ENCODE data around the gene INPP1. TPM values are rescaled to one million over a fixed set of nuclear protein-coding genes. Genes with fewer than 3 reads are reported as not detected.
"Not testable (repeated sequence)": the region's sequence is repeated elsewhere in the genome, so short reads cannot be mapped to it uniquely, and the experiment has no call there.

INPP1 gene
- total RNA-seq, 3 donors from 2014 or later, result 3.6 to 4.3 (median 3.6) TPM

GRCh38 chr2:190320696-190321095, 22.7 kb upstream of the INPP1 start:
- Mint-ChIP-seq H3K36me3 (ENCODE audit: insufficient read depth) (peaks cover 3% of the 10 kb centered on the region), H3K4me1 (ENCODE audit: low read depth) (peaks cover 46% of the 10 kb centered on the region)
- no peak for DNase-seq

DNA sequence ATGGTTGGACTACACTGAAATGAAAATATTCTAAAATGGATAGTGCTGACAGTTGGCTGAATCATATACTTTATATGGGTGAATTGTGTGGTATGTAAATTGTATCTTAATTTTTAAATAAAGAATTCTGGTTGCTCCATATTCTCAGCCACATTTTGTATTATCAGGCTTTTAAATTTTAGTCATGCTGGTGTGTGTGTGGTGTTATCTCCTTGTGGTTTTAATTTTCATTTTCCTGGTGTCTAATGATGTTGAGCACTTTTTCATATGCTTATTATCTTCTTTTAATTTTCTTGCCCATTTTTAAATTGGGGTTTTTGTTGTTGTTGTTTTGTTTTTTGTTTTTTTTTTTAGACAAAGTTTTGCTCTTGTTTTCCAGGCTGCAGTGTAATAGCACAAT, 20.0 kb upstream of the INPP1 start:
- Mint-ChIP-seq H3K4me1 (ENCODE audit: low read depth) (peaks cover 25% of the 10 kb centered on the region), H3K4me3 (no peak overlapping the region), H3K36me3 (ENCODE audit: insufficient read depth) (no peaks in the 10 kb centered on the region), H3K9me3 (no peaks in the 10 kb centered on the region), H3K27me3 (ENCODE audit: low read depth) (peaks cover 16% of the 10 kb centered on the region)
- ATAC-seq (no peak), DNase-seq (no peak)

More at GRCh38 chr2:190320696-190321095, 22.7 kb upstream of the INPP1 start:
- Mint-ChIP-seq H3K9me3 (no peaks in the 10 kb centered on the region), H3K27me3 (ENCODE audit: low read depth) (peaks cover 3% of the 10 kb centered on the region), H3K4me3 (peak overlapping the region; percentile 98)
- ATAC-seq, result peak; percentile 44 to 54

GRCh38 chr2:190325588-190325987, 17.8 kb upstream of the INPP1 start:
- DNase-seq (no peak), ATAC-seq (no peak)
- peaks cover 29% of the 10 kb centered on the region for H3K27me3 Mint-ChIP-seq (ENCODE audit: low read depth)
- no peak overlapping the region for H3K4me3 Mint-ChIP-seq
- H3K4me1 Mint-ChIP-seq (ENCODE audit: low read depth), result peaks cover 8% of the 10 kb centered on the region
- no peaks in the 10 kb centered on the region for H3K36me3 Mint-ChIP-seq (ENCODE audit: insufficient read depth)
- no peaks in the 10 kb centered on the region for H3K9me3 Mint-ChIP-seq

DNA sequence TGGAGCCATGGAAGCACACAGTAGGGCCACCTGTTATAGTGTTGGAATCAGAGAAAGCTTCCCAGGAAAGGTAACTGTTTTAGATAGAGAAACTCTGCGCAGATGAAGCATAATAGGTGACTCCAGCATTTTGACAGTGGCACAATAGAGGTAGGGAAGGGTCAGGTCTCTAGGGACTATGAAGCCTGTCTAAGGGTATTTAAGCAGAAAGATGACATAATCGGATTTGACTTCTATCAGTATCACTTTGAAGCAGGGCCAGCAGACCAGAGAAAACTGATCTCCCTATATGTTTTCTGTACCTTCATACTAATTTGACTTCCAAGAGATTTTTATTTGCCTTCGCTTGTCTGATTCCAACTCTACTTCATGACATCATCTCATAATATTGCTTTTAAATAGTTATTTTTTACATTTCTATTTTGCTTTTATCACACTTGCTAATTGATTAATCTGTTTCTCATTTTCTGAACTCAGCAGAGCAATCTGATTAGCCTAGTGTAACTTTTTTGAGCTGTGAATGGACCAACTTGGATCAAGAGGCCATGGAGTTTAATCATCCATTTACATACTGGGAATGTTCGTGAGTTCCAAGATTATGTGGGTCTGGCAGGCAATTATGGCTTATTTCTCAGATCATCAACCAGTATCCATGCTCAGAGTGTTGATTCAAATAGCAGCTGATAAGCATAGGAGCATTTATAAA, 15.4 kb upstream of the INPP1 start:
- no peaks in the 10 kb centered on the region for H3K4me1 Mint-ChIP-seq (ENCODE audit: low read depth)
- peaks cover 32% of the 10 kb centered on the region for H3K27me3 Mint-ChIP-seq (ENCODE audit: low read depth)
- ATAC-seq, result no peak

DNA sequence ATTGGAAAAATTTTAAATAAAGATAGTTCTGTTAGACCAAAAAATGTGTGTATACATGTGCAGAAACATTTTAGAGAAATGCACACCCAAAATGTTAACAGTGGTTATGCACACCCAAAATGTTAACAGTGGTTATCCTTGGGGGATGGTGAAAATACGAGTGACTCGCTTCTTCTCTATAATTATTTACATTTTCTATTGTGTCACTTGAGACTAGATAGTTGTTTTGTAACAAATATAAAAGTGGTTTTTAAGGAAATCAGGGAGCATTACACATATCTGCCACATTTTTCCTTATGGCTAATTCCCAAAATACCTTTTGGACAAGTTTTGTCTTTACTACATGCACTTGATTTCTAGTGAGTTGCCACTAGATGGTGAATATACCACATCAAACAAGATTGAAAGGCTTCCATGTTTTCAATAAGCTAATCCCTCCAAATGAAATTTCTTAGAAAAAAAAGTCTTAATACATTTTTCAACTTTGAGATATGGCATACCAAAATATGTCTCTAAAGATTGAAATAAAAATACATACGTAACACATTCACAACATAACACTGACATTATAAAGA, 14.7 kb upstream of the INPP1 start:
- DNase-seq, result no peak
- peaks cover 32% of the 10 kb centered on the region for H3K27me3 Mint-ChIP-seq (ENCODE audit: low read depth)

More for the DNA sequence above, 15.4 kb upstream of the INPP1 start:
- no peak for DNase-seq
- Mint-ChIP-seq H3K36me3 (ENCODE audit: insufficient read depth) (no peaks in the 10 kb centered on the region), H3K4me3 (no peak overlapping the region), H3K9me3 (no peaks in the 10 kb centered on the region)

DNA sequence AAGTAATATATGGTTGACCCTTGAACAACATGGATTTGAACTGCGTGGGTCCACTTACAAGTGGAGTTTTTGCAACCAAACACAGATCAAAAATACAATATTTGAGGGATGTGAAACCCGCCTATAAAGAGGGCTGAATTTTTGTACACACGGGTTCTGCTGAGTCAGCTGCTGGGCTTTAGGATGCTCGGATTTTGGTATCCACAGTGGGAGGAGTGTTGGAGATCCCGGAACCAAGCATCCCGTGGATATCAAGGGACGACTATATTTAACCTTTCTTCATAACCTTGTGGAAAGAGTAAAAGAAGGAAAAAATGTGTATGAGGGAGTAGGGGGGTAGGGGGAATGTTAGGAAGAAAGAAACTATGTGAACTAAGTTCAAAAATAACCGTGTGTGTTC, 10.0 kb upstream of the INPP1 start:
- no peaks in the 10 kb centered on the region for H3K4me1 Mint-ChIP-seq (ENCODE audit: low read depth)
- DNase-seq, result no peak
- no peak for ATAC-seq
- no peaks in the 10 kb centered on the region for H3K36me3 Mint-ChIP-seq (ENCODE audit: insufficient read depth)
- H3K4me3 Mint-ChIP-seq, result no peak overlapping the region
- H3K9me3 Mint-ChIP-seq, result no peaks in the 10 kb centered on the region
- peaks cover 16% of the 10 kb centered on the region for H3K27me3 Mint-ChIP-seq (ENCODE audit: low read depth)

More for the DNA sequence above, 14.7 kb upstream of the INPP1 start:
- no peaks in the 10 kb centered on the region for H3K4me1 Mint-ChIP-seq (ENCODE audit: low read depth)
- no peaks in the 10 kb centered on the region for H3K36me3 Mint-ChIP-seq (ENCODE audit: insufficient read depth)
- no peak overlapping the region for H3K4me3 Mint-ChIP-seq
- no peaks in the 10 kb centered on the region for H3K9me3 Mint-ChIP-seq
- ATAC-seq, result no peak

DNA sequence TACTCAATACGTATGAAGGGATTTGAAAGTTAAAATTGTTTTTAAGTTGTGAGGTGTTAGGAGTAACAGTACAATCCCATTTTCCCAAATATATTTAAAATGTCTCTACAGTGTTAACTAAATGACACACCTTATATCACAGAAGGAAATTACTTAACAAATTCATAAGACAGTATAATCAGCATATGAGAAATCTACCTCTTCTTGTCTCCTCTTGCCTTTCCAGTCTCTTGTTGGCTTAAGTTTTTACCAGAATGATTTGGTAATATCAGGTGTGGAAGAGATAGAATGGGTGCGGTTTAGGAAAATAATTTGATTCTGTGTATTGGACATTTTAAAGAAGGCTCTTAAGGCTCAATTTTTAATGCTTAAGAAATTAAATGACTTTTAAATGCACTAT, 9.5 kb upstream of the INPP1 start:
- Mint-ChIP-seq H3K4me1 (ENCODE audit: low read depth) (no peaks in the 10 kb centered on the region), H3K9me3 (no peaks in the 10 kb centered on the region), H3K27me3 (ENCODE audit: low read depth) (peaks cover 16% of the 10 kb centered on the region), H3K36me3 (ENCODE audit: insufficient read depth) (no peaks in the 10 kb centered on the region), H3K4me3 (no peak overlapping the region)
- DNase-seq (no peak), ATAC-seq (no peak)

DNA sequence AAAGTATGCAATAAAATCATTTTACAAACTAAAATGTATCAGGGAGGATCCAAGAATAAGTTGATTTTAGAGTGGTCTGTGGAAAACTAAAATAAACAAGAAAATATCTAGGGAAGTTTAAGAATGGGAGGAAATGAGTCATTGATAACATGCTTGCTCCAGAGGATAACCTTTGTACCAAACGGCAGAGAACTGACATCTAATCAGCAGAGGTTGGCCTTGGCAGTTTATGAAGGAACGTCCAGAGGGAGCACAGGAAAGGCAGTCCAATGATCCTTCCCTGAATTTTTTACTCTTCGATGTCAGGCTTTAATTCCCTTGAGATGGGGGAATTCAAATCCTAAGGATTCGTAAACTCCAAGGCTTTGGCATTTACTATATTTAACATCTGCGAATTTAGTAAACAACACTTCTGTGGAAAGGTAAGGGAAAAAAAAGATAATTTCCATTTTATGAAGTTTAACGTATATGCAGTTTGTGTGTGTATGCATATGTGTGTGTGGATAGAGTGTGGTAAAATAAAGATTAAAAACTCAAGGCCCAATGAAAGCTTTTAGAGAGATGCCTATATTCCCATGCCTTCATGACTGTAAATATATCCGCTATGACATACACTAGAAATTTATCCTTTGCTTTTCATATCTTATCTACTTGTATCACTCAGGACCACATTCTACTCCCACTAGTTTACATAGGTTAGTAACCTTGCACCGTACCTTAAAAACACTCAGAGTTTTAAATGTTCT, 8.7 kb upstream of the INPP1 start:
- H3K4me3 Mint-ChIP-seq, result no peak overlapping the region
- no peaks in the 10 kb centered on the region for H3K9me3 Mint-ChIP-seq
- H3K36me3 Mint-ChIP-seq (ENCODE audit: insufficient read depth), result no peaks in the 10 kb centered on the region
- no peaks in the 10 kb centered on the region for H3K4me1 Mint-ChIP-seq (ENCODE audit: low read depth)
- peaks cover 12% of the 10 kb centered on the region for H3K27me3 Mint-ChIP-seq (ENCODE audit: low read depth)
- DNase-seq (no peak), ATAC-seq (no peak)

- ATAC-seq (no peak), DNase-seq (no peak)
- H3K4me3 Mint-ChIP-seq, result no peak overlapping the region
- H3K4me1 Mint-ChIP-seq (ENCODE audit: low read depth), result no peaks in the 10 kb centered on the region
- H3K27me3 Mint-ChIP-seq (ENCODE audit: low read depth), result peaks cover 6% of the 10 kb centered on the region
- H3K36me3 Mint-ChIP-seq (ENCODE audit: insufficient read depth), result no peaks in the 10 kb centered on the region
- no peaks in the 10 kb centered on the region for H3K9me3 Mint-ChIP-seq
Measured at GRCh38 chr2:190335225-190335559, 8.2 kb upstream of the INPP1 start.

- H3K36me3 Mint-ChIP-seq (ENCODE audit: insufficient read depth); H3K4me1 Mint-ChIP-seq (ENCODE audit: low read depth); H3K9me3 Mint-ChIP-seq; ATAC-seq; H3K4me3 Mint-ChIP-seq; DNase-seq; H3K27me3 Mint-ChIP-seq (ENCODE audit: low read depth): not testable (repeated sequence)
Measured at GRCh38 chr2:190335584-190335983, 7.8 kb upstream of the INPP1 start.

DNA sequence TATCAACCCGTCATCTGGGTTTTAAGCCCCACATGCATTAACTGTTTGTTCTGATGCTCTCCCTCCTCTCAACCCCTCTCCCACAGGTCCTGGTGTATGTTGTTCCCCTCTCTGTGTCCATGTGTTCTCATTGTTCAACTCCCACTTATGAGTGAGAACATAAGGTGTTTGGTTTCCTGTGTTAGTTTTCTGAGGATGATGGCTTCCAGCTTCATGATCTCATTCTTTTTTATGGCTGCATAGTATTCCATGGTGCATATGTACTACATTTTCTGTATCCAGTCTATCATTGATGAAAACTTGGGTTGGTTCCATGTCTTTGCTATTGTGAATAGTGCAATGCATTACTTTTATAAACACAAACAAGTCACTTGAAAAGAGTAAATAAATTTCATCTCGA, 7.0 kb upstream of the INPP1 start:
- no peak for ATAC-seq
- H3K4me3 Mint-ChIP-seq, result no peak overlapping the region

GRCh38 chr2:190338453-190338852, 4.9 kb upstream of the INPP1 start:
- Mint-ChIP-seq H3K27me3 (ENCODE audit: low read depth) (no peaks in the 10 kb centered on the region), H3K9me3 (no peaks in the 10 kb centered on the region), H3K4me3 (no peak overlapping the region), H3K4me1 (ENCODE audit: low read depth) (peaks cover 8% of the 10 kb centered on the region), H3K36me3 (ENCODE audit: insufficient read depth) (no peaks in the 10 kb centered on the region)
- no peak for ATAC-seq
- no peak for DNase-seq

More for the DNA sequence above, 7.0 kb upstream of the INPP1 start:
- no peak for DNase-seq
- Mint-ChIP-seq H3K9me3 (no peaks in the 10 kb centered on the region), H3K4me1 (ENCODE audit: low read depth) (no peaks in the 10 kb centered on the region), H3K27me3 (ENCODE audit: low read depth) (no peaks in the 10 kb centered on the region), H3K36me3 (ENCODE audit: insufficient read depth) (no peaks in the 10 kb centered on the region)

- peaks cover 12% of the 10 kb centered on the region for H3K4me1 Mint-ChIP-seq (ENCODE audit: low read depth)
- H3K27me3 Mint-ChIP-seq (ENCODE audit: low read depth), result no peaks in the 10 kb centered on the region
- no peak for DNase-seq
- no peak for ATAC-seq
- H3K9me3 Mint-ChIP-seq, result no peaks in the 10 kb centered on the region
- no peaks in the 10 kb centered on the region for H3K36me3 Mint-ChIP-seq (ENCODE audit: insufficient read depth)
- H3K4me3 Mint-ChIP-seq, result no peak overlapping the region
Measured at GRCh38 chr2:190339394-190339793, 4.0 kb upstream of the INPP1 start.

GRCh38 chr2:190340369-190340768, 3.0 kb upstream of the INPP1 start:
- Mint-ChIP-seq H3K9me3 (no peaks in the 10 kb centered on the region), H3K4me1 (ENCODE audit: low read depth) (peaks cover 18% of the 10 kb centered on the region), H3K4me3 (no peak overlapping the region), H3K36me3 (ENCODE audit: insufficient read depth) (no peaks in the 10 kb centered on the region), H3K27me3 (ENCODE audit: low read depth) (no peaks in the 10 kb centered on the region)
- no peak for ATAC-seq
- no peak for DNase-seq

DNA sequence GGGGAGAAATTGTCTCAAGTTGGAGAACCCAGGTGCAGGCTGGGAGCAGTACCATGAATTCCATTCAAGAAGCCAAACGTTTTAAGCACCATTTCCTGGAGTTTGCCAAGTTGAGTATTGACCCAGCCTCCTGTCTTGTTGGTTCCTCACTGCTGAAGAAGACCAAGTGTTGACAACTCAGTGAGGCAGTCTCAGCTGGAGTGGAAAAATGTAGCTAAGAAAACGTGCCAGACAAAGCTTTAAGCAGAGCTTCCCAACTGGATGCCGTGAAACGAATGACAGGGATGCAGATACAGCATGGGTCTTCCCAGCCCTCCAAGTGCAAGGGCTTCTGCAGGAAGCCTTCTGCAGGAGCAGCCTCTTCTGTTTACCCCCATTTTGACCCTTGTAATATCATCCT, 778 bp upstream of the INPP1 start:
- H3K9me3 Mint-ChIP-seq, result no peaks in the 10 kb centered on the region
- no peaks in the 10 kb centered on the region for H3K27me3 Mint-ChIP-seq (ENCODE audit: low read depth)
- peaks cover 18% of the 10 kb centered on the region for H3K4me1 Mint-ChIP-seq (ENCODE audit: low read depth)
- no peak for DNase-seq
- peak overlapping the region; percentile 84 for H3K4me3 Mint-ChIP-seq
- H3K36me3 Mint-ChIP-seq (ENCODE audit: insufficient read depth), result no peaks in the 10 kb centered on the region
- ATAC-seq, result no peak

Measured in activated T-cell treated with anti-CD3 and anti-CD28 coated beads, Interleukin-2, amount 50 U/mL, for 4 hours (primary cell).